ENCODE measurements around the gene KERA.

- TF ChIP-seq, protein P1, sequence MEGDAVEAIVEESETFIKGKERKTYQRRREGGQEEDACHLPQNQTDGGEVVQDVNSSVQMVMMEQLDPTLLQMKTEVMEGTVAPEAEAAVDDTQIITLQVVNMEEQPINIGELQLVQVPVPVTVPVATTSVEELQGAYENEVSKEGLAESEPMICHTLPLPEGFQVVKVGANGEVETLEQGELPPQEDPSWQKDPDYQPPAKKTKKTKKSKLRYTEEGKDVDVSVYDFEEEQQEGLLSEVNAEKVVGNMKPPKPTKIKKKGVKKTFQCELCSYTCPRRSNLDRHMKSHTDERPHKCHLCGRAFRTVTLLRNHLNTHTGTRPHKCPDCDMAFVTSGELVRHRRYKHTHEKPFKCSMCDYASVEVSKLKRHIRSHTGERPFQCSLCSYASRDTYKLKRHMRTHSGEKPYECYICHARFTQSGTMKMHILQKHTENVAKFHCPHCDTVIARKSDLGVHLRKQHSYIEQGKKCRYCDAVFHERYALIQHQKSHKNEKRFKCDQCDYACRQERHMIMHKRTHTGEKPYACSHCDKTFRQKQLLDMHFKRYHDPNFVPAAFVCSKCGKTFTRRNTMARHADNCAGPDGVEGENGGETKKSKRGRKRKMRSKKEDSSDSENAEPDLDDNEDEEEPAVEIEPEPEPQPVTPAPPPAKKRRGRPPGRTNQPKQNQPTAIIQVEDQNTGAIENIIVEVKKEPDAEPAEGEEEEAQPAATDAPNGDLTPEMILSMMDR (IDR thresholded peaks at IDR 0.05), result no peak
- TF ChIP-seq POLR2A (IDR thresholded peaks at IDR 0.05) (no peak), EP300 (IDR thresholded peaks at IDR 0.05) (no peak)
Measured at GRCh38 chr12:91073426-91073825, 15.6 kb upstream of the KERA start.
